ENCODE results near the gene ATP2C2.

Gene ATP2C2

DNA sequence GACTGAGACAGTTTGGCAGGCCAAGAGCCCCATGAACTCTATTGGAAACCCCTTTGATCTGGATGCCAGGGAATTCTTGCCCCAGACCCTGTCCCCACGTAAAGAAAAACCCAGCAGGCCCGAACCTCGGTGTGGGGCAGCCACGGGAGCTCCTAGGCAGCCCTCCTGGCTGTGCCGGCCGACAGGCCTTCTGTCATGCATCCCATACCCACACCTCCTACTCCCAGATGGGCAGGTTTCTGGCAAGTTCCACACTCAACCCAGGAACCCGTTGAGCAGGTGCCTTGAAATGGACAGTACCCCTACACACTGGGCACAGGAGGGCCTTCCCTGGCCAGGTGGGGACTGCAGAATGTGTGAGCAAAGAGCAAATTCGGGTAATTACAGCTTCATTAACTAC, 23.6 kb upstream of the ATP2C2 start:
- Histone ChIP-seq H3K79me2 (ENCODE audit: insufficient read depth, low read length) (no peaks in the 10 kb centered on the region), H3K9me3 (ENCODE audit: insufficient read depth, low read depth, low read length) (no peaks in the 10 kb centered on the region), H3F3A (ENCODE audit: low read depth) (no peaks in the 10 kb centered on the region), H3K9me2 (replicated peaks; ENCODE audit: low read depth, low read length) (no peaks in the 10 kb centered on the region), H3K4me1 (ENCODE audit: insufficient read depth, low read length, poor library complexity, severe bottlenecking) (no peaks in the 10 kb centered on the region), H2AFZ (ENCODE audit: low read length) (no peak overlapping the region), H3K9ac (ENCODE audit: low read depth, low read length, poor library complexity, severe bottlenecking) (no peak overlapping the region), H3K36me3 (ENCODE audit: insufficient read depth, low read length) (no peaks in the 10 kb centered on the region), H3K4me2 (ENCODE audit: low read depth, low read length, poor library complexity, severe bottlenecking) (no peak overlapping the region), H4K20me1 (ENCODE audit: insufficient read depth, low read length, poor library complexity, severe bottlenecking) (no peaks in the 10 kb centered on the region), H3K4me3 (ENCODE audit: low read length, poor library complexity, severe bottlenecking) (no peak overlapping the region), H3K27me3 (ENCODE audit: insufficient read depth, low read length, poor library complexity, severe bottlenecking) (no peaks in the 10 kb centered on the region)
- TF ChIP-seq EZH2phosphoT487 (IDR thresholded peaks at IDR 0.05; ENCODE audit: borderline replicate concordance) (no peak), CTCF (conservative IDR thresholded peaks at IDR 0.05; ENCODE audit: low read length) (no peak)

GRCh38 chr16:84347161-84347560, 21.2 kb upstream of the ATP2C2 start:
- no peaks in the 10 kb centered on the region for H3K36me3 ChIP-seq (ENCODE audit: insufficient read depth, low read length)
- H3F3A ChIP-seq (ENCODE audit: low read depth), result no peaks in the 10 kb centered on the region
- H2AFZ ChIP-seq (ENCODE audit: low read length), result no peak overlapping the region
- no peak overlapping the region for H3K4me2 ChIP-seq (ENCODE audit: low read depth, low read length, poor library complexity, severe bottlenecking)
- H3K9me2 ChIP-seq (replicated peaks; ENCODE audit: low read depth, low read length), result no peaks in the 10 kb centered on the region
- no peaks in the 10 kb centered on the region for H3K79me2 ChIP-seq (ENCODE audit: insufficient read depth, low read length)
- no peaks in the 10 kb centered on the region for H3K4me1 ChIP-seq (ENCODE audit: insufficient read depth, low read length, poor library complexity, severe bottlenecking)
- no peaks in the 10 kb centered on the region for H3K27me3 ChIP-seq (ENCODE audit: insufficient read depth, low read length, poor library complexity, severe bottlenecking)
- H3K9me3 ChIP-seq (ENCODE audit: insufficient read depth, low read depth, low read length), result no peaks in the 10 kb centered on the region
- TF ChIP-seq CTCF (conservative IDR thresholded peaks at IDR 0.05; ENCODE audit: low read length), result no peak
- no peak for TF ChIP-seq EZH2phosphoT487 (IDR thresholded peaks at IDR 0.05; ENCODE audit: borderline replicate concordance)
- H3K9ac ChIP-seq (ENCODE audit: low read depth, low read length, poor library complexity, severe bottlenecking), result no peak overlapping the region
- H3K4me3 ChIP-seq (ENCODE audit: low read length, poor library complexity, severe bottlenecking), result no peak overlapping the region
- H4K20me1 ChIP-seq (ENCODE audit: insufficient read depth, low read length, poor library complexity, severe bottlenecking), result no peaks in the 10 kb centered on the region

- Histone ChIP-seq H2AFZ (ENCODE audit: low read length) (no peak overlapping the region), H3K27me3 (ENCODE audit: insufficient read depth, low read length, poor library complexity, severe bottlenecking) (no peaks in the 10 kb centered on the region), H3K79me2 (ENCODE audit: insufficient read depth, low read length) (no peaks in the 10 kb centered on the region), H3K4me2 (ENCODE audit: low read depth, low read length, poor library complexity, severe bottlenecking) (no peak overlapping the region), H3K9me3 (ENCODE audit: insufficient read depth, low read depth, low read length) (no peaks in the 10 kb centered on the region), H3K9me2 (replicated peaks; ENCODE audit: low read depth, low read length) (no peaks in the 10 kb centered on the region), H3K4me3 (ENCODE audit: low read length, poor library complexity, severe bottlenecking) (no peak overlapping the region), H4K20me1 (ENCODE audit: insufficient read depth, low read length, poor library complexity, severe bottlenecking) (no peaks in the 10 kb centered on the region), H3F3A (ENCODE audit: low read depth) (no peaks in the 10 kb centered on the region), H3K36me3 (ENCODE audit: insufficient read depth, low read length) (no peaks in the 10 kb centered on the region), H3K9ac (ENCODE audit: low read depth, low read length, poor library complexity, severe bottlenecking) (no peak overlapping the region), H3K4me1 (ENCODE audit: insufficient read depth, low read length, poor library complexity, severe bottlenecking) (no peaks in the 10 kb centered on the region)
- TF ChIP-seq EZH2phosphoT487 (IDR thresholded peaks at IDR 0.05; ENCODE audit: borderline replicate concordance), result no peak
- TF ChIP-seq CTCF (conservative IDR thresholded peaks at IDR 0.05; ENCODE audit: low read length), result no peak
These were observed 19.9 kb upstream of the ATP2C2 start for GRCh38 chr16:84348386-84348888.

Measured in Loucy (cell line).